PC-9 (cell line): ENCODE results near the gene WFIKKN1.

Experiments used
- CTCF ChIP-seq: fragments of 200-600 bp; sonication (generic); conservative IDR thresholded peaks from 2 replicates; pipeline ENCODE4 v1.6.1; 2017; ENCODE audit warnings: mixed run types, antibody characterized with exemption, mild to moderate bottlenecking, moderate library complexity
- EZH2 ChIP-seq: fragments of 200-600 bp; sonication (generic); IDR thresholded peaks from 2 replicates; pipeline ENCODE4 v1.8.0; 2017; ENCODE audit warnings: antibody characterized with exemption, low read depth

GRCh38 chr16:672371-672770 is 41.6 kb downstream of the WFIKKN1 start:
- no peak for TF ChIP-seq CTCF
- no peak for TF ChIP-seq EZH2
